Vagina (tissue), 2 donors: Measurements from ENCODE around the gene RAB11FIP3. TPM values are rescaled to one million over a fixed set of nuclear protein-coding genes. Genes with fewer than 3 reads are reported as not detected.

Experiments used
- DNase-seq, 2 donors: peaks; one replicate each; pipeline ENCODE4 v3.0.0-alpha.2; 2017; ENCODE audit errors: extremely low spot score in 2 of 2
- H3K27ac ChIP-seq: fragments of 200-600 bp; sonication (generic); one replicate; pipeline ENCODE4 v1.5.1; 2019
- H3K27me3 ChIP-seq: fragments of 200-600 bp; sonication (generic); one replicate; pipeline ENCODE4 v1.5.1; 2019
- H3K36me3 ChIP-seq, 2 donors: fragments of 200-600 bp; sonication (generic); one replicate each; pipeline ENCODE4 v1.5.1; 2017 to 2019
- H3K4me1 ChIP-seq: fragments of 200-600 bp; sonication (generic); one replicate; pipeline ENCODE4 v1.5.1; 2019
- H3K4me3 ChIP-seq, 2 donors: fragments of 200-600 bp; sonication (generic); 1 replicate in 1 of 2; 2 replicates in 1 of 2; pipeline ENCODE4 v1.5.1; 2016 to 2019
- H3K9me3 ChIP-seq: fragments of 200-600 bp; sonication (generic); one replicate; pipeline ENCODE4 v1.5.1; 2019
- POLR2A ChIP-seq, 2 donors: fragments of 450-650 bp; IDR thresholded peaks; one replicate each; pipeline ENCODE4 v1.6.1; 2017; ENCODE audit warnings: antibody characterized with exemption in 2 of 2, mild to moderate bottlenecking in 2 of 2, moderate library complexity in 2 of 2
- POLR2AphosphoS5 ChIP-seq, 2 donors: sonication (generic); formaldehyde crosslinking; IDR thresholded peaks; one replicate each; pipeline ENCODE4 v1.9.0; 2017; ENCODE audit warnings: antibody characterized with exemption in 2 of 2, mild to moderate bottlenecking in 2 of 2, low read depth in 1 of 2; ENCODE audit not compliant: insufficient read depth in 1 of 2
- intact Hi-C: fragments of 100-400 bp; cut with DNase I; formaldehyde crosslinking; loops from one replicate; pipeline ENCODE4 v1.15.1; 2023
- total RNA-seq: library from RNA; depleted of rRNA; stranded (reverse); fragments of >200 nt; gene quantifications from one replicate; pipeline ENCODE4 v1.2.3, GENCODE V29; 2016
- TF ChIP-seq, protein P1 (sequence below), 3 experiments: fragments of 450-650 bp in 2 of 3; fragments of 200-600 bp in 1 of 3; sonication (generic) in 1 of 3; IDR thresholded peaks; one replicate each; pipeline ENCODE4 v1.5.1; 2017 to 2019; ENCODE audit warnings: antibody characterized with exemption in 3 of 3, mild to moderate bottlenecking in 2 of 3, moderate library complexity in 2 of 3

RAB11FIP3 gene
- total RNA-seq, 1 donor from 2014 or later = 36.6 TPM

DNA sequence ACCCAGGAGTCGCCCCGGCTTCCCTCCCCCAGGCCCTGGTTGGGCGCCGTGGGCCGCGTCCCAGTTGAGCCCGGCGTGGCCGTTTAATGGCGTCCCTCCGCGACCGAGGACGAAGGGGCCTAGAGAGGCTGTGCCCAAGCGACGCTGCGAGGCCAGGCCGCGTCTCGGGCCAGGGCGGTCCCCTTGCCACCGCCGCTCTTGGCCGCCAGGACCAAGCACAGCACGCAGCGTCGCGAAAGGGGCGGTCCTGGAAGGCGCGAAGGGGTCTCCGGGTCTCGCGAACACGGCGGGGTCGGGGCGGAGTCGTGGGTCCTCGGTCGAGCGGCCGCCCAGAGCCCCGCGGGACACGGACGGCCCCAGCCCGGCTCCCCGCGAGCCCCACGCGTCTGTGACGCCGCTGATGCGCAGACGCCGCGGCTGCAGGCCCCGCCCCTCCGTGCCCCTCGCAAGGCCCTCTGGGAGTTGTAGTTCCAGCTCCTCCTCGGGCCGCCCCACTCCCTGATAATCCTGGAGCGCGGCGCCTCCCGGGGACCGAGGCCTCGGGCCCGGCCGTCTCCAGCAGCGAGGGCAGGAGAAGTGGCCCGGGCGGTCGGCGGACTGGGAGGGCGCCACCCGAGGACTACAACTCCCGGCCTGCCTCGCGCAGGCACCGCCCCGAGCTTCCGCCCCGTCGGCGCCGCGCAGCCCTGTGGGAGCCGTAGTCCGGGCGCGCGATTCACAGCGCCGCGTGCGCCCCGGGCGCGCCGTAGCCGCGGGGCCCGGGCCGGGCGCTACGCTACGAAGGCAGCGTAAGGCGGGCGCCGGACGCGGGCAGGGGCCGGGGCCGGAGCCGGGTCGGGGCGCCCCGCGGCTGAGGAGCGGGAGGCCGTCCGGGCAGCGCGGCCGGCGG, 101.8 kb downstream of the RAB11FIP3 start, which contains the start of gene CAPN15:
Gene CAPN15, plus strand, starts transcription at position 698 of the 889 bp plus-strand sequence. CDS start 19,127 bp downstream, outside the sequence.
- intact Hi-C loops = no loop called here
- peak in 1 of 2 donors; percentile 92 for DNase-seq
- no peaks in the 10 kb centered on the region for H3K27me3 ChIP-seq
- H3K27ac ChIP-seq = peak within 1 kb of the TSS; percentile 98
- peak within 1 kb of the TSS; percentile 82 to 96 for H3K4me3 ChIP-seq
- H3K4me1 ChIP-seq = peaks cover 63% of the 10 kb centered on the region
- TF ChIP-seq, protein P1, sequence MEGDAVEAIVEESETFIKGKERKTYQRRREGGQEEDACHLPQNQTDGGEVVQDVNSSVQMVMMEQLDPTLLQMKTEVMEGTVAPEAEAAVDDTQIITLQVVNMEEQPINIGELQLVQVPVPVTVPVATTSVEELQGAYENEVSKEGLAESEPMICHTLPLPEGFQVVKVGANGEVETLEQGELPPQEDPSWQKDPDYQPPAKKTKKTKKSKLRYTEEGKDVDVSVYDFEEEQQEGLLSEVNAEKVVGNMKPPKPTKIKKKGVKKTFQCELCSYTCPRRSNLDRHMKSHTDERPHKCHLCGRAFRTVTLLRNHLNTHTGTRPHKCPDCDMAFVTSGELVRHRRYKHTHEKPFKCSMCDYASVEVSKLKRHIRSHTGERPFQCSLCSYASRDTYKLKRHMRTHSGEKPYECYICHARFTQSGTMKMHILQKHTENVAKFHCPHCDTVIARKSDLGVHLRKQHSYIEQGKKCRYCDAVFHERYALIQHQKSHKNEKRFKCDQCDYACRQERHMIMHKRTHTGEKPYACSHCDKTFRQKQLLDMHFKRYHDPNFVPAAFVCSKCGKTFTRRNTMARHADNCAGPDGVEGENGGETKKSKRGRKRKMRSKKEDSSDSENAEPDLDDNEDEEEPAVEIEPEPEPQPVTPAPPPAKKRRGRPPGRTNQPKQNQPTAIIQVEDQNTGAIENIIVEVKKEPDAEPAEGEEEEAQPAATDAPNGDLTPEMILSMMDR (IDR thresholded peaks at IDR 0.05) = peak in 1 of 3 experiments; percentile 35
- TF ChIP-seq POLR2A (IDR thresholded peaks at IDR 0.05) (peak in 1 of 2 donors; percentile 84), POLR2AphosphoS5 (IDR thresholded peaks at IDR 0.05; ENCODE audit: insufficient read depth in 1 of 2, low read depth in 1 of 2) (peak in 1 of 2 donors; percentile 75)
- H3K9me3 ChIP-seq = no peaks in the 10 kb centered on the region
- H3K36me3 ChIP-seq = no peaks in the 10 kb centered on the region

DNA sequence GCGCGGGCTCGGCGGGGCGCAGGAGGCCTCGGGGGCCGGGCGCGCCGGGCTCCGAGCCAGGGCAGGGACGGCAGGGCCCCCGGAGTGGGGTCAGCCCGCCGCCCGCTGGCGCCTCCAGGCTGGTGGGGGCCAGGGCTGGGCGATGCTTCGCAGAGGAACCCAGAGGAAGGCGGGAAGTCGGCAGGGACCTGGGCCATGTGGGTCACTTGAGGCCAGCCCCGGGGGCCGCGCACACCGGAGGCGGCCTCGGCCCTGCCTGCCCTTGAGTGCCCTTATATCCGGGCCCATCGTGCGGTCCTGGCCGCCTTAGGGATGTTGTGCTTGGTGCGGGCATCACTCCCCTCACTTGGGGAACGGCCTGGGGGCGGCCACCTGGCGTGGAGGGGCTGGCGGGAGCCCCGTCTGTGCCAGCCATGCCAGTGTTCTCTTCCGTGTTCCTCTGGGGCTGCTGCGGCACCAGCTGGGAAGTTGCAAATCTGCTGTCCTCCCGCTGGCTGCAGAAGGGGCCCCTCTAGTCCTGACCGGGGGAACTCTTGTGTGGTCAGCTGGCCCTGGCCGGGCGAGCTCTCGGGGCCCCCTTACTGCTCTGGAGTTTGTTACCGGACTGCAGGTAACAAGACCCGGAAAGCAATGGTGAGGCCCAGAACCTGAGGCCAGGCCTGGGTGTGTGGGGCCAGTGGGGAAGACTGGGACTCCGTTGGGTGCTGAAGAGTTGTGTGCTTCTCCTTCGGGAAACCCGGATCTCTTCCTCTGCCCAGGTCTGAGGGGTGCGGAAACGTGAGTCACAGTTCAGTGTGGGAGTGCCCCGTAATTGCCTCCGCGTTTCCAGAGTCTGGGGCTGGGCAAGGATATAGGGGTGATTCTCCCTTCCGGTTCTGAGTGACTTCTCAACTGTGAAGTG, 102.9 kb downstream of the RAB11FIP3 start:
- H3K36me3 ChIP-seq = no peaks in the 10 kb centered on the region
- no peaks in the 10 kb centered on the region for H3K9me3 ChIP-seq
- peaks cover 65% of the 10 kb centered on the region for H3K4me1 ChIP-seq
- intact Hi-C loops = no loop called here
- no peaks in the 10 kb centered on the region for H3K27me3 ChIP-seq
- peak overlapping the region; percentile 82 to 96 for H3K4me3 ChIP-seq
- TF ChIP-seq POLR2A (IDR thresholded peaks at IDR 0.05) = no peak
- peak in 1 of 2 donors; percentile 56 for TF ChIP-seq POLR2AphosphoS5 (IDR thresholded peaks at IDR 0.05; ENCODE audit: insufficient read depth in 1 of 2, low read depth in 1 of 2)
- TF ChIP-seq, protein P1 (IDR thresholded peaks at IDR 0.05) = no peak
- no peak for DNase-seq
- H3K27ac ChIP-seq = peak overlapping the region; percentile 98

DNA sequence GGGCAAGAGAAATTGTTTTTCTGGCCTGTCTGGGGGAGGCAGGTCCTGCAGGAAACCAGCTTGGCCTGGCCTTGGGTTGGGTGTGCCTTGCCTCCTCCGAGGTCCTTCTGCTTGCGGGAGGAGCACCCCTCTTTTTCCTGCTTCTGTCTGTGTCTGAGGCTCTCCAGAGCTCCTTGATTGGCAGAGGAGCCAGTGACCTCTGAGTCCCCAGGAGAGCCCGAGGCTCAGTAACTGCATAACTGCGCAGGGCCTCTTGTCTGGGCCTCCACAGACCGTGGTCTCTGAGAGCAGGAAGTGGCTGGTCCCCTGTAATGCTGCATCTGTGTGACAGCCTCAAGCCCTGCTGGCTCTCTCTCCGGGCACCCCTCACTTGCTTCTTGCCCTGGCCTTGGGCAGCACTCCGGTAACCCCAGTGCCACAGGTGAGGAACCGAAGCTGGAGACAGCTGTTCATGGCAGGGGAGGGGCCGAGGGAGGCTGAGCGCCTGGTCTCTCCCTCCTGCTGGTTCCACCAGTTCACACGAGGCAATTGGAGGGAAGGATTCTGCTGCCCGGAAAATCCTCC, 103.6 kb downstream of the RAB11FIP3 start:
- TF ChIP-seq, protein P1 (IDR thresholded peaks at IDR 0.05) = no peak
- TF ChIP-seq POLR2AphosphoS5 (IDR thresholded peaks at IDR 0.05; ENCODE audit: insufficient read depth in 1 of 2, low read depth in 1 of 2) (no peak), POLR2A (IDR thresholded peaks at IDR 0.05) (no peak)
- Histone ChIP-seq H3K4me3 (peak overlapping the region; percentile 82 to 96), H3K4me1 (peaks cover 70% of the 10 kb centered on the region), H3K36me3 (no peaks in the 10 kb centered on the region), H3K9me3 (no peaks in the 10 kb centered on the region), H3K27ac (peak overlapping the region; percentile 98), H3K27me3 (no peaks in the 10 kb centered on the region)
- DNase-seq = no peak
- intact Hi-C loops = no loop called here

DNA sequence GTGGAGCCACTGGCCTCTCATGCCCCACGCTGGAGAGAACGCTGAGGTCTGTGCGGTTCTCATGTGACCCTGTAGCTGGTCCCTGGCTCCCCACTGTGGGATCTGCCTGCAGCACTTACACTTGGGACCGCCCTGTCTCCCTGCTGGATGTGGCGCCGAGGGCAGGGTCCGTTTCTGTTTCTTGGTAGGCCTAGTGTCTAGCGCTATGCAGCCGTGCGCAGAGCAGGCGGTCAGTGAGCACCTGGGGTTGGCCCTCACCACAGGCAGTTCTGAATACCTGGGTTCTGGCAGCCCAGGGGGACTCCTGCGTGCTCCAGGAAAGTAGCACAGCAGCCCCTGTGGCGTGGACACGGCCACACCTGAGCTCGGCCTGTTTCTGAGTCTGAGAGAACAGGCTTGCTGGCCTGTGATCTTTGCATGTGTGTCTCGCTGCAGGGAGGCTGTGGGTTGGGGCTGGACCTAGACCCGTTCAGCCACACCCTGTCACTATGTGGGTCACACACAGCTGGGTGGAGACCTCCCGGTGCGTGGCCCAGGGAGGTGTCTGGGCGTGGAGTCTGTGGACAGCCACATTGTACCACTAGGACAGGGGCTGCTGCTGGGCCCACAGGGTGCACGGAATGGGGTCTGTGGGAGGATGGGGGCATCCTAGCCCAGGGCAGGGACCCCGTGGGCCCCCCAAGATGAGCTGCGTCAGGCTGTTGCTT, 104.8 kb downstream of the RAB11FIP3 start:
- no peaks in the 10 kb centered on the region for H3K36me3 ChIP-seq
- H3K9me3 ChIP-seq = no peaks in the 10 kb centered on the region
- H3K27ac ChIP-seq = no peak overlapping the region
- TF ChIP-seq, protein P1 (IDR thresholded peaks at IDR 0.05) = no peak
- TF ChIP-seq POLR2AphosphoS5 (IDR thresholded peaks at IDR 0.05; ENCODE audit: insufficient read depth in 1 of 2, low read depth in 1 of 2) (no peak), POLR2A (IDR thresholded peaks at IDR 0.05) (no peak)
- DNase-seq = no peak
- H3K4me3 ChIP-seq = no peak overlapping the region
- intact Hi-C loops = no loop called here
- H3K27me3 ChIP-seq = no peaks in the 10 kb centered on the region
- peaks cover 70% of the 10 kb centered on the region for H3K4me1 ChIP-seq
